ENCODE measurements around the gene ITIH1.
"Not testable (repeated sequence)": the region's sequence is repeated elsewhere in the genome, so short reads cannot be mapped to it uniquely, and the experiment has no call there.

Gene ITIH1

DNA sequence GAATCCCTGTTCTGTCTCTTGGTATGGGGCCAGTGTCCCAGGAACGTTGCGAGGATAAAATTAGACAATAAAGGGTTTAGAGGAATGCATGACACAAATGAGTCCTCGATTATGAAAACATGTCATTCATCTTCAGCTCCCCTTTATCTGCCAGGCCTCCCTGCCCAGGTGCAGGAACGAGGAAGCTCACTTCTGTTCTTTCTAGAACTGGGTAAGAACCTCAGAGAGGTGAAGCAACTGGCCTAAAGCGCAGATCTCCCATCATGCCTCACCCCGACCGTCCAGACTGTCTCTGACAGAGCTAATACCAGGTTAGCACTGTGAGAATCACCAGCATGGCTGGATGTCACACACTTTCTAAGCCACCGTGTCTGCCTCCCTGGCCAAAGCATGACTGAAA is 1.5 kb upstream of the ITIH1 start:
- DNase-seq: no peak

DNA sequence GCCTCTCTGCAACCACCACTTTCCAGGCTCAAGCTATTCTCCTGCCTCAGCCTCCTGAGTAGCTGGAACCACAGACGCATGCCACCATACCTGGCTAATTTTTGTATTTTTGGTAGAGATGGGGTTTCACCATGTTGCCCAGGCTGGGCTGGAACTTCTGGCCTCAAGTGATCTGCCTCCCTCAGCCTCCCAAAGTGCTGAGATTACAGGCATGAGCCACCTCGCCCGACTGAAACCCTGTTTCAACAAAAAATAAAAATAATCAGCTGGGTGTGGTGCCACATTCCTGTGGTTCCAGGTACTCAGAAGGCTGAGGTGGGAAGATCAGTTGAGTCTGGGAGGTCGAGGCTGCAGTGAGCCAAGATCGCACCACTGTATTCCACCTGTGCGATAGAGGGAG is 913 bp upstream of the ITIH1 start:
- not testable (repeated sequence) for DNase-seq

DNA sequence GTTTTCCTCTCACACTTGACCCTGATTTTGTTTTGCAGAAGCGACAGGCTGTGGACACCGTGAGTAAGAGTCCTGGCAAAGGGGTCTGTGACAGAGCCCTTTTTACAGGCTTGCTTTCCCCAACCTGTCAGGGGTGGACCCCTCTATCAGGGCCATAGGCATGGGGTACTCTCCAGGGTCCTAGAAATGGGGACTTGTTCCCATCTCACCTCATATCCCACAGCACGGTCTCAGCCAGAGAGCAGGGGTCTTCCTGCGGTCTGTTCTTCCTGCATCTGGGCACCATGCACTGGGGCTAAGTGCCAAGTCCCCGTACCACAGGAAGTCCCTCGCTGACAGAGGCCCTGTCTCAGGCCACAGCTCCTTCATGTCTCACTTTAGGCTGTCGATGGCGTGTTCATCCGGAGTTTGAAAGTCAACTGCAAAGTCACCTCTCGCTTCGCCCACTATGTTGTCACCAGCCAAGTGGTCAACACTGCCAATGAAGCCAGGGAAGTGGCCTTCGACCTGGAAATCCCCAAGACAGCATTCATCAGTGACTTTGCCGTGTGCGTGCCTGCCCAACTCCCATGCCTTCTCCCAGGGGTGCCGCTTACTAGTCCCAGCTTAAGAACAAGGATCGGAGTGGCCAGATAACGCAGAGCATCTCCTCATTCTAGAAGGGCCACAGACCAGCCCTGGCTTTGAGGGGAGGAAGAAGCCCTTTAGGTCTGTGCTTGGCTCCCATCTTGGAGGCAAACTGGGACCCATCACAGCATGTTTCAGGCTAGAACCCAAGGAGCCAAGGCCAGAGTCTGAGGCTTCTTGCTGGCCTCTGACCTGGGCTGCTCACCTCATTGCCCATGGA is 783 bp downstream of the ITIH1 start:
- no peak for DNase-seq

DNA sequence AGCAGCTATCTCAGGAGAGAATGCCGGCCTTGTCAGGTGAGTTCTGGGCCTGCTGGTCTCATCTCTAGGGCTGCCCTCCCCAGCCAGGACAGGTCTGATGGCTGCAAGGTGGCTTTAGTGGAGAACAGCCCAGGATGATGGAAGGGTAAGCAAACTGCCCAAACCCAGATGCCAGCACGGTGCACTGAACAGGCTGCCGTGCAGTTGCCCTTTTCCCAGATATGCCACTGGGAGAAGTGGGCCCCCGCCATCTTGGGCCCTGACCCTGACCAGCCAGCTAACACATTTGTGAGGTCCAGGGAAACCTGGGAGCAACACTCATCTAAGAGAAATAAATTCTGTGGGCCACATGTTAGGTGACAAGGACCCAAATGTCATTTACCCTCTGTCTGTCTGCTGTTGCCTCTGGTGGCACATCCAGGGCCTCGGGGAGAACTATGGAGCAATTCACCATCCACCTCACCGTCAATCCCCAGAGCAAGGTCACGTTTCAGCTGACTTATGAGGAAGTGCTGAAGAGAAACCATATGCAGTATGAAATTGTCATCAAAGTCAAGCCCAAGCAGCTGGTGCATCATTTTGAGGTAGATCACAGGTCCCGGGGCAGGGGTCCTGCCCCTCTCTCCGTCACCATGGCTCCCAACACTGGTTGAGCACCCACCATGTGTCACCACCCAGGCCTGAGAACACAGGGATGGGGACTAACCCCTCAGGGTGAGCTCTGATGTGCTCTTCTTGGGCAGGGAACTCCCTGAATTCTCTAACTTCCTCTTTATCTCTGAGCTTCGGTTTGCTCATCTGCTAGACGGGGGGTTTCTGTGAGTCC is 1.8 kb downstream of the ITIH1 start:
- DNase-seq: no peak

DNA sequence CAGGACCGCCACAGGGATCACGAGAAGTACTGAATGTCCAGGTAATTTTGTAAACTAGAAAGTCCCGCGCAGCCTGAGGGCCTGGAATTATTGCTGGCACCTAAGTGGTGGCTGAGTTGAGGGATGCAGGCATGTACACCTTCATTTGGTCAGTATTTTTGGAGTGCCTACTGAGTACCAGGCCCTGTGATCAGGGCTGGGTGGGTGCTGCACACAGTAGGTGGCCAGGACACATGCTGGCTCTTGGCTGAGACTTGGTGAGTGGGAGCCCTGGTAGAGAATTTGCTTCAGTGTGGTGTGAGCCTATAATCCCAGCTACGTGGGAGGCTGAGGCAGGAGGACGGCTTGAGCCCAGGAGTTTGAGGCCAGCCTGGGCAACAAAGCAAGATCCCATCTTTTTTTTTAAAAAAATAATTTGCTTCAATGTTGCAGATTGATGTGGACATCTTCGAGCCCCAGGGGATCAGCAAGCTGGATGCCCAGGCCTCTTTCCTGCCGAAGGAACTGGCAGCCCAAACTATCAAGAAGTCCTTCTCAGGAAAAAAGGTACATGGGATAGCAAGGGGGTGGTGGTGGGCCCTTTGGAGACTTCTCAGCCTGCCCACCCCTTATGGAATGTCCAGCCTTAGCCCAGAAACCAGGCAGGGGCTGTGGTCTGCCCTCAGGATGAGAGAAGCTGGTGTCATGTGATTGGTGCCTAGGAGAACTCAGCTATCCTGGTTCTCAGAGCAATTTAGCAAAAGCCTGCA is 2.6 kb downstream of the ITIH1 start:
- no peak for DNase-seq

DNA sequence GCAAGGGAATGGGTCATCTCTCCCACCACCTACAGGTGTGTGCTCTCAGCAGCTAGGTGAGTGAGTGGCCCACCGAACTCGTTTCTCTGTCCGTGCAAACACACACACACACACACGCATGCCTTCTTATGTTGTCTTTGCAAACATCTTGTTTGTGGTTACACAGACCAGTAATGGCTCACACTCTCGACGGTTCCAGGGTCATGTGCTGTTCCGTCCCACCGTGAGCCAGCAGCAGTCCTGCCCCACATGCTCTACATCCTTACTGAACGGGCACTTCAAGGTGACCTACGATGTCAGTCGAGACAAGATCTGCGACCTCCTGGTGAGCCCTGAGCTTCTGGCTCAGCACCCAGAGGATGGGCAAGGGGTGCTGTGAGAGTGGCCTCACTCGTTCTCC is 4.3 kb downstream of the ITIH1 start:
- DNase-seq: no peak

DNA sequence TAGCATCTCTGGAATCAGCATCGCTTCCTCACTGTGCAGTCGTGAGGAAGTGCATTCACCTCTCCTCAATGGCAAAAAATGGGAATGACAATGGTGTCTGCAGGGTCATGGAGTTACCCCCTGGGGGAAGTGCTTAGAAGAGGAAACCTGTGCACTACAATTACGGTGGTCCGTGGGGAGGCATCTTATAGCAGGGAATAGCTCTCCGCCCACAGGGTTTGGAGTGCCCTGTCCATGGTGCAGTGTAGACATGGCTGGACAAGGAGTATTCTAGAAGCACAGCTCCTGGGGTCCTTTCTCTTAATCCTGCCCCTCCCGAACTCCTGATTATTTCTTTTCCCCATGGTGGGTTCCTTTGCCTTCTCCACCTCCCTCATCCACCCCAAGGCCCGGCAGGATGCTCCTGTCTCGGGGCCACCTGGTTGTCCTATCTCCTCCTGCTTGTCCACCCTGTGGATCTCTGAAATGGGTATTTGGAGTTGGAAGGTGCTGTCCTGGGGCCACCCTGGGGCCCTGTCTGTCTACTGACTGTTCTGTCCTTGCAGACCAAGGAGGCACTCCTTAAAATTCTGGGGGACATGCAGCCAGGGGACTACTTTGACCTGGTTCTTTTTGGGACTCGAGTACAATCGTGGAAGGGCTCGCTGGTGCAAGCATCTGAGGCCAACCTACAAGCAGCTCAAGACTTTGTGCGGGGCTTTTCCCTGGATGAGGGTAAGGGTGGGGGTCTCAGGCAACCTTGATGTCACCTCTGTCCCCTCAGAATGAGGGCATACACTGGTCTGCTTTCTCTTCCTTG is 5.2 kb downstream of the ITIH1 start:
- no peak for DNase-seq

DNA sequence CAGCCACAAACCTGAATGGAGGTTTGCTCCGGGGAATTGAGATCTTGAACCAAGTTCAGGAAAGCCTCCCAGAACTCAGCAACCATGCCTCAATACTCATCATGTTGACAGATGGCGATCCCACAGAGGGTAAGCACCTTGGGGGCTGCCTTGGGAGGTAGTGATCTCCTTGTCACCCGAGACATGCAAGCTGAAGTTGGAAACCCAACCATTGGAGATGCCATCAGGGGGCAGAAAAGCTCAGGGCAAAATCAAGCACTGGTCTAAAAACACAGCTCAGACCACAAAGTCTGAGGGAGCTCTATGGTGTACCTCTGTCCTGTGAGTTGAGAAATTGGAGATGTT is 5.8 kb downstream of the ITIH1 start:
- DNase-seq: no peak

DNA sequence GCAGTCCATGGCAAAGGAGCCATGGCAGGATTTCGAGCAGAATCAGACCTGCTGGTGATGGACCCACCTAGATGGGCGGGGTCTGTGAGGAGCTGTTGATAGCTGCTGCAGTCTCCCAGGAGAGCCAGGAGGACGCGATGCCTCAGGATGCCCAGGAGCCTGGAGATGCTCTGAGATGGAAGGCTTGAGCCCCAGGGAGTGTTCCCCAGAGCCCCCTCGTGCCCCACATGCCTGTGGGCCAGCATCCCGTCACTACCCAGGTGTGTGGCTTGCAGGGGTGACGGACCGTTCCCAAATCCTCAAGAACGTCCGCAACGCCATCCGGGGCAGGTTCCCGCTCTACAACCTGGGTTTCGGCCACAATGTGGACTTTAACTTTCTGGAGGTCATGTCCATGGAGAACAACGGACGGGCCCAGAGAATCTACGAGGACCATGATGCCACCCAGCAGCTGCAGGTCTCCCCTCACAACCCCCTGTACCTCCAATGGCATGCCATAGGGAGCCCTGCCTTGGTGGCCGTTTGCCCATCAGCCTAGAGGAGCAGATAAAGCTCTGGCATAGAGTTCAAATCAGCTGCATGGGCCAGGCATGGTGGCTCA is 6.7 kb downstream of the ITIH1 start:
- no peak for DNase-seq

DNA sequence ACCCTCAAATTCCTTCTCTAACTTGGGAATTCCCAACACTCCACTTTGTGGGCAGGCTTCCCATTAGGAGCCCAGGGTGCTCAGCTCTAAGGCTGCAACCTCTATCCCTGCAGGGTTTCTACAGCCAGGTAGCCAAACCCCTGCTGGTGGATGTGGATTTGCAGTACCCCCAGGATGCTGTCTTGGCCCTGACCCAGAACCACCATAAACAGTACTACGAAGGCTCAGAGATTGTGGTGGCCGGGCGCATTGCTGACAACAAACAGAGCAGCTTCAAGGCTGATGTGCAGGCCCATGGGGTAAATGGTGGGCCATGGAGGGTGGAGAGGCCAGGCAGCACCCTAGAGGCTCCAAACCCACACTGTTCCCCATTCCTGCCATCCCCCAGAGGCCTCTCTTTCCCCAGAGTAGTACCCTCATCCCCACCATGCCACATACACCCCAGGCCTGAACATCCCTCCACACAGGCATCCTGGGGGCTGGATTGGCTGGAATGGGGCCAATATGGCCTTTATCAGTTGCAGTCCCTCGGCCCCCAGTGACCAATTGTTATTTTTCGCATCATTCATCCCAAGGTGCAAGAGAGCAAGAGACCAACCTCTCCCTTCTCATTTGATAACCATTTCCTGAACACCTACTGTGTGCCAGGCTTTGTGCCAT is 7.7 kb downstream of the ITIH1 start:
- DNase-seq: no peak

DNA sequence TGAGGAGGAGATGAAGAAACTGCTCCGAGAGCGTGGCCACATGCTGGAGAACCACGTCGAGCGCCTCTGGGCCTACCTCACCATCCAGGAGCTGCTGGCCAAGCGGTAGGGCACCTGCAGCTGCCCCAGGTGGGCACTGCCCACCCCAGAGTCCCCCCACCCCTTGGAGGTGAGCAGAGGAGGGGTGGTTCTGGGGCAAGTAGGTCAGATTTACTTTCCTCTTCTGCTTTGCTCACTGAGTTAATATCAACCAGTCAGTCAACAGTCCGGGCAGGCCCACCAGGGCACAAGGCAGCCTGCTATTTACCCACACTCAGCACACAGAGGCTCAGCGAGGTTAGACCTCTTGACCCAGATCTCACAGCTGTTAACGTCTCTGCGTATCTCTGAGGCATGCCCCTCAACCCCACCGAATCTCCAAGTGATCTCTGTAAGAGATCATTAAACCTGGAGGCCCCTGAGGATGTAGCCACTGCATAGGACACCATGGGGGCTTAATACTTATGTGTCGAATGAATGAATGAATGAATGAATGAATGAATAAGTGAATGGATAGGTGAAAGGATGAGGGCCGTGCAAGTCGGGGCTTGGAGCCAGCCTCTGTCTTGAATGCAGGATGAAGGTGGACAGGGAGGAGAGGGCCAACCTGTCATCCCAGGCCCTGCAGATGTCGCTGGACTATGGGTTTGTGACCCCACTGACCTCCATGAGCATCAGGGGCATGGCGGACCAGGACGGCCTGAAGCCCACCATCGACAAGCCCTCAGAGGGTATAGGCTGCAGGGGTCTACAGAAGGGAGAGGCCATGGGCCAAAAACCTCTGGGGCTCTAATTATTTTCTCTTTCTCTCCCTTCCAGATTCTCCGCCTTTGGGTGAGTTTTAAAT is 9.2 kb downstream of the ITIH1 start:
- no peak for DNase-seq

DNA sequence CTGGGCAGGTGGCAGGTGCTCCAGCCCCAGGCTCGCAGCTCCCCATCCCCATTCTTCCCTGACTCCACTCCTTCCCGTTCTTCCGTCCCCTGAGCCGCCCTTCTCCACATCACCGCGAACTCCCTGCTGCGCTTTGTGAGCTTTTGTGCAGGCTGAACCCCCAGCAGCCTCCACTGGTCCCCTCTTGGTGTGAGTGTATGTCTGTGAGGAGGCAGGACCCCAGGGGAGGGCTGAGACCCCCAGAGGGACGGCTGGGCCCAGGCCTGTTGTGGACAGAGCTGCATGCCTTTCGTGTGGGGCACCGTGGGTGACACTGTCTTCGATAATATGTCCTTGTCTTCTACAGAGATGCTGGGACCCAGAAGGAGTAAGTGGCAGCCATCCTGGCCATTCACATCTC is 9.8 kb downstream of the ITIH1 start:
- no peak for DNase-seq

DNA sequence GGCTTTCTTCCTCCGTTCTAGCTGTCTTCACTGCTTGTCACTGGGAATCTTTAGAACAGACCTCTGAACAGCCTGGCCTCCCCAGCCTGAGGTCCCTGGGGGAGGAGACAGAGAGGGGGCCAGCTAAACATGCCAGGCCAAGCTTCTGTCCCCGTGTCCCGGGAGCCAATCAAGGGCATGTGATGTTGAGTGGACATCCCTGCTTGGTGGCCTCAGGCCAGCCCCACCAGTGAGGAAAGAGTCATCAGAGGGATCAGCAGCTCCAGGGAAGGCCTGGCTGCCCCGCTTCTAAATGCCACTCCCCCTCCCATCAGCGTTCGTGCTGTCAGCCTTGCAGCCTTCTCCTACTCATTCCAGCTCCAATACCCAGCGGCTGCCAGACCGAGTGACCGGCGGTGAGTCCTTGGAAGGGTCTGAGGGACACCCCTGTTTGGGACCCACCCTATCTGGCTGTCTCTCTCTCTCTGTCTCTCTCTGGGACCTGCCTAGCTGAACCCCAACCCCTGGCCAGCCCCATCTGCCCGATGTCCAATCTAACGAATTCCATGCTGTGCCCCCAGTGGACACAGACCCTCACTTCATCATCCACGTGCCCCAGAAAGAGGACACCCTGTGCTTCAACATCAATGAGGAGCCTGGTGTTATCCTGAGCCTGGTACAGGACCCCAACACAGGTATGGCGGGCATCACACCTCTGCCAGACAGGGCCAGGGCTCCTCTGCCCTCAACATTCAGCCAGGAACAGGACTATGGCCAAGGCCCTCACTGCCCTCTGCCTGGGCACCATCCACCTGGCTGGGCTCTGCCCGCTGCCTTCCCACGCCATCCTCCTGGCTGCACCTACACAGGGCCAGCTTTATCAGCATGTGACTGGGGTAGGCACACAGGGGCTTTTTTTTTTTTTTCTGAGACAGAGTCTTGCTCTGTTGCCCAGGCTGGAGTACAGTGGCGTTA is 10.6 kb downstream of the ITIH1 start:
- DNase-seq: no peak

DNA sequence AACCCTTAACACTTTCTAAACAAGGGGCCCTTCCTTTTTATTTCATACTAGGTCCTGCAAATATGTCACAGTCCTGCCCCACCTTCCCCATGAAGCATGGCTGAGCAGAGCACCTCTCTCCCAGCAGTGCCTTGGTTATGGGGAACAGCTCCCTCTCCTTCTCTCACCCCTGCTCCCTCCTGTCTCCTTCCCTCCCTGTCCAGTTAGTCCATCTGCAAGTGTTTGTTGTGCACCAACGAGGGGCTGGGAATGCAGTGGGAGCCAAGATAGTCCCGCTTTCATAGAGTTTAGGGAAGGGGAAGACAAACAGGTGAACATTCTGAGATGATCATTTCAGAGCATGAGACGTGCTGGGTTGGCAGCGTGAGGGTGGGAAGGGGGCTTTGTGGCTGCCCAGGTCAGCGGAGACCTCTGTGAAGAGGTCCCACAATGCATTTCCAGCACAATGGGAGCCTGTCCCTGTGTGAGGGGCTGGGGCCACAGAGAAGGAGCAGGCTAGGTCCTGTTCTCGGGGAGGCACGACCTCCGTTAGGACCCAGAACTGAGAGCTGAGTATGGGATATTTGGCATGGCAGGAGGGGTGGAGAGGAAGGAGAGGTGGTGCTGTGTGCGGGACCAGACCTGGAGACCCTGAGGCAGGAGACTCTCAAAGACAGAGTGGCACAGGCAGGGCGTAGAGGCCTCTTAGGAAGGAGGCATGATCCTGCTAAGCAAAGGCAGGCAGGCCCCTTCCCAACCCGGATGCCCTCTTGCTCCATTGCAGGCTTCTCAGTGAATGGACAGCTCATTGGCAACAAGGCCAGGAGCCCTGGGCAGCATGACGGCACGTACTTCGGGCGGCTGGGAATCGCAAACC is 11.7 kb downstream of the ITIH1 start:
- no peak for DNase-seq

DNA sequence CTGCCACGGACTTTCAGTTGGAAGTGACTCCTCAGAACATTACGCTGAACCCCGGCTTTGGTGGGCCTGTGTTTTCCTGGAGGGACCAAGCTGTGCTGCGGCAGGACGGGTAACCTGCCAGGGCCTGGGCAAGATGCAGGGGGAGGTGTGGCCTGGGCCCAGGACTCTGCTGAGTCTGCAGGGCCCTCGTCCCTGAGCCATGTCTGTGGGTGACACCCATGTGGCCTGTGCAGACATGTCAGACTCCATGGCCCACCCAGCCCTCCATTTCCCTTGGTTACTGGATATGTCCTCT is 12.3 kb downstream of the ITIH1 start:
- no peak for DNase-seq

DNA sequence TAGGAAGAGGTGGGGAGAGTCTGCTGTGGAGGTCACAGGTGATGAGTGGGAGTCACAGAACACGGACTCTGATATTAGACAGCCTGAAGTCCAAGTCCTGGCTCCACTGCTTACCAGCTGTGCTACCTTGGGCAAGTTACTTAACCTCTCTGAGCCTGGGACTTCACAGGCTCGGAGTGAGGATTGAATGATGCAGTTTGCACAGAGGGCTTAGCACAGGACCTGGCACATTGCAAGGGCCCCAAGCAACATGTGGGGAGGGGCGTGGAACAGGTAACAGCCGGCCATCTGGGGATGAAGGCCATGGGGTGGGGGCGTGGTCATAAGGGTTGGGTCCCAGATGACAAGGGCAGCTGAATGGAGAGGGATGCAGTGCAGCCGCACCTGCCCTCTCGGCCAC is 12.9 kb downstream of the ITIH1 start:
- DNase-seq: no peak

DNA sequence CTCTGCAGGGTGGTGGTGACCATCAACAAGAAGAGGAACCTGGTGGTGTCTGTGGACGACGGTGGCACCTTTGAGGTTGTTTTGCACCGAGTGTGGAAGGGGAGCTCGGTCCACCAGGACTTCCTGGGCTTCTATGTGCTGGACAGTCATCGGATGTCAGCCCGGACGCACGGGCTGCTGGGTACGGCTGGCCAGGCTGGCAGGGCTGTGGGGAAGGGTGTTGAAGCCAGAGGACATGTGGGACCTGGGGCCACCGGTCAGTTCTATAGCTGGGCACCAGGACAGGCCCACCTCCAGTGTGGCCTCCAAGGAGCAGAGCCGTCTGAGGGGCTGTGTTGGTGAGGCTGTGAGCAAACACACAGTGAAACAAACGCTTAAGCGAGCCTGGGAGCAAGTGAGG is 13.3 kb downstream of the ITIH1 start:
- DNase-seq: no peak

DNA sequence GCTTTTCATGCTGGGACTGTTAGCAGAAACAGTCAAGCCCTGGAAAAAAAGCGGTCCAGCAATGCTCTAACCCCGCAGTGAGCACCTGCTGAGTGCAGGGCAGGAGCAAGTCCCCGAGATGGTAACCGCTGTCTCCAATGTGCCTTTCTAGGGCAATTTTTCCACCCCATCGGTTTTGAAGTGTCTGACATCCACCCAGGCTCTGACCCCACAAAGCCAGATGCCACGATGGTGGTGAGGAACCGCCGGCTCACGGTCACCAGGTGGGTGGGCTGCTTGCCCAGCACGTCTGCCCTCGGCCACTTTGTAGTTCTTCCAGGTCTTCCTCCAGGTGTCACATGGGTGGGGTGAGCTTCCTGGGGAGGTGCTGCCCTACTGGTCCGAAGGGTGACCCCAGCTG is 14.0 kb downstream of the ITIH1 start:
- no peak for DNase-seq

DNA sequence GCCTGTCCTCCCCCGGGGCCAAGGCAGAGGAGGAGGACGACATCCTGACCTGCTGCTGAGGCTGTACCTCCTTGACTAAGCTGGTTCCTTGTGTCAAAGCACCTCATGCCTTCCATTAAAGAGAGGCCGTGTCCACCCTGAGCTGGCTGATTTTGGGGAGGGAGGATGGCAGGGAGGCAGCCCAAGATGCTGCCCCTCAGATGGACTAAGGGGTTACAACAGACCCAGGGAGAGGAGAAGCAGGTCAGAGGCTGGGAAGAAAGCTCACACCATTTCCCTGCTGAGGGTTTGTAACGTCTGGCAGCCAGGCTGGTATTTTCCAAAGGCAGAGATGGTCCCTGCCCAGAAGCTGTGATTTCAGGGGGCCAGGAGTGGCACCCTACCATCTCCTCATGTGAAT is 14.5 kb downstream of the ITIH1 start:
- no peak for DNase-seq
